Measurements from ENCODE around the gene RIN1. TPM values are rescaled to one million over a fixed set of nuclear protein-coding genes. Genes with fewer than 3 reads are reported as not detected.

The RIN1 gene
- total RNA-seq, 3 donors from 2014 or later (not counting 1 experiment from before 2014, with no cell fraction given) = 1.3 to 7.9 (median 2.5) TPM

GRCh38 chr11:66291303-66291705 lies 44.9 kb downstream of the RIN1 start:
- no peak for TF ChIP-seq CTCF (IDR thresholded peaks at IDR 0.05)
- ATAC-seq (no peak), DNase-seq (no peak)
- H3K27me3 Mint-ChIP-seq (ENCODE audit: low read depth in 2 of 2) = peaks cover 28 to 31% of the 10 kb centered on the region in 2 donors
- Histone ChIP-seq H3K36me3 (ENCODE audit: control insufficient read depth, insufficient read depth, low read length) (no peaks in the 10 kb centered on the region), H3K4me1 (ENCODE audit: control insufficient read depth, insufficient read depth, low read length) (peaks cover 37% of the 10 kb centered on the region), H3K4me3 (ENCODE audit: low read length) (no peak overlapping the region), H3K27me3 (ENCODE audit: control insufficient read depth, insufficient read depth, low read length) (peaks cover 11% of the 10 kb centered on the region), H3K9me3 (ENCODE audit: control insufficient read depth, insufficient read depth, low read length) (no peaks in the 10 kb centered on the region), H3K27ac (ENCODE audit: low read length) (no peak overlapping the region)
- intact Hi-C loops (cut with micrococcal nuclease) = no loop called here
- no peaks in the 10 kb centered on the region for H3K9me3 Mint-ChIP-seq
- no peak overlapping the region for H3K27ac Mint-ChIP-seq
- peaks cover 24 to 43% of the 10 kb centered on the region in 2 donors for H3K4me1 Mint-ChIP-seq
- H3K4me3 Mint-ChIP-seq = peak overlapping the region; percentile 96
- WGBS (ENCODE audit: insufficient coverage) = 22% methylated on average over 16 of the region's 16 CpGs
- no peaks in the 10 kb centered on the region for H3K36me3 Mint-ChIP-seq

- Mint-ChIP-seq H3K9me3 (no peaks in the 10 kb centered on the region), H3K4me3 (peak overlapping the region; percentile 96), H3K4me1 (peaks cover 24 to 43% of the 10 kb centered on the region in 2 donors), H3K36me3 (no peaks in the 10 kb centered on the region), H3K27me3 (ENCODE audit: low read depth in 2 of 2) (peaks cover 28% of the 10 kb centered on the region in 2 donors), H3K27ac (peak overlapping the region in 1 of 2 donors; percentile 87)
- H3K36me3 ChIP-seq (ENCODE audit: control insufficient read depth, insufficient read depth, low read length) = no peaks in the 10 kb centered on the region
- no peak overlapping the region for H3K27ac ChIP-seq (ENCODE audit: low read length)
- H3K4me3 ChIP-seq (ENCODE audit: low read length) = no peak overlapping the region
- DNase-seq (no peak), ATAC-seq (no peak)
- intact Hi-C loops (cut with micrococcal nuclease) = no loop called here
- peaks cover 11% of the 10 kb centered on the region for H3K27me3 ChIP-seq (ENCODE audit: control insufficient read depth, insufficient read depth, low read length)
- H3K9me3 ChIP-seq (ENCODE audit: control insufficient read depth, insufficient read depth, low read length) = no peaks in the 10 kb centered on the region
- WGBS (ENCODE audit: insufficient coverage) = 85% methylated on average over 2 of the region's 2 CpGs
- no peak for TF ChIP-seq CTCF (IDR thresholded peaks at IDR 0.05)
- H3K4me1 ChIP-seq (ENCODE audit: control insufficient read depth, insufficient read depth, low read length) = peaks cover 37% of the 10 kb centered on the region
Measured at GRCh38 chr11:66290330-66290621, 46.0 kb downstream of the RIN1 start.

- WGBS (ENCODE audit: insufficient coverage) = 11% methylated on average over 36 of the region's 36 CpGs
- peaks cover 28% of the 10 kb centered on the region in 2 donors for H3K27me3 Mint-ChIP-seq (ENCODE audit: low read depth in 2 of 2)
- Histone ChIP-seq H3K36me3 (ENCODE audit: control insufficient read depth, insufficient read depth, low read length) (no peaks in the 10 kb centered on the region), H3K4me1 (ENCODE audit: control insufficient read depth, insufficient read depth, low read length) (peaks cover 37% of the 10 kb centered on the region), H3K27me3 (ENCODE audit: control insufficient read depth, insufficient read depth, low read length) (peaks cover 11% of the 10 kb centered on the region), H3K9me3 (ENCODE audit: control insufficient read depth, insufficient read depth, low read length) (no peaks in the 10 kb centered on the region), H3K4me3 (ENCODE audit: low read length) (peak overlapping the region; percentile 69), H3K27ac (ENCODE audit: low read length) (peak overlapping the region; percentile 72)
- H3K4me3 Mint-ChIP-seq = peak overlapping the region; percentile 96
- H3K27ac Mint-ChIP-seq = peak overlapping the region; percentile 87 to 89
- H3K36me3 Mint-ChIP-seq = no peaks in the 10 kb centered on the region
- H3K4me1 Mint-ChIP-seq = peaks cover 24 to 43% of the 10 kb centered on the region in 2 donors
- intact Hi-C loops (cut with micrococcal nuclease) = loop anchor here (1.0 kb wide), 1 partner anchor 21 kb away; the partner anchor contains the start of gene RAB1B
- no peaks in the 10 kb centered on the region for H3K9me3 Mint-ChIP-seq
- TF ChIP-seq CTCF (IDR thresholded peaks at IDR 0.05) = no peak
- peak; percentile 35 to 50 (median 38) for ATAC-seq
- peak; percentile 63 to 85 for DNase-seq
Measured at GRCh38 chr11:66289548-66290329, 46.5 kb downstream of the RIN1 start.
